HG02840 (cell line): ENCODE results near the gene HCN2.
"Not testable (repeated sequence)": the region's sequence is repeated elsewhere in the genome, so short reads cannot be mapped to it uniquely, and the experiment has no call there.

Source experiments
- ATAC-seq: cut with Tn5 transposase; IDR thresholded peaks from one replicate; pipeline ENCODE4 v1.9.1; 2021; ENCODE audit warnings: mild to moderate bottlenecking, moderate library complexity, moderate number of reproducible peaks; ENCODE audit not compliant: unreplicated experiment, low FRiP score

Gene HCN2

GRCh38 chr19:584240-585001 lies 5.3 kb upstream of the HCN2 start:
- no peak for ATAC-seq

GRCh38 chr19:585146-585545 lies 4.5 kb upstream of the HCN2 start:
- ATAC-seq = not testable (repeated sequence)

GRCh38 chr19:585551-586110 lies 4.0 kb upstream of the HCN2 start:
- no peak for ATAC-seq

GRCh38 chr19:588093-588740 lies 1.5 kb upstream of the HCN2 start:
- no peak for ATAC-seq

- ATAC-seq = no peak
Measured at GRCh38 chr19:588741-589692, 664 bp upstream of the HCN2 start.

- ATAC-seq = no peak
Measured at GRCh38 chr19:590396-590745, 690 bp downstream of the HCN2 start.

- no peak for ATAC-seq
Measured at GRCh38 chr19:590750-591098, 1.0 kb downstream of the HCN2 start.

GRCh38 chr19:591099-591958 lies 1.6 kb downstream of the HCN2 start:
- ATAC-seq = no peak

- ATAC-seq = no peak
Measured at GRCh38 chr19:592101-592500, 2.4 kb downstream of the HCN2 start.

- ATAC-seq = no peak
Measured at GRCh38 chr19:593055-593454, 3.4 kb downstream of the HCN2 start.

- ATAC-seq = no peak
Measured at GRCh38 chr19:593505-593904, 3.8 kb downstream of the HCN2 start.

GRCh38 chr19:594265-594870 lies 4.7 kb downstream of the HCN2 start:
- ATAC-seq = no peak

- no peak for ATAC-seq
Measured at GRCh38 chr19:595326-596262, 5.9 kb downstream of the HCN2 start.

GRCh38 chr19:596263-596655 lies 6.6 kb downstream of the HCN2 start:
- ATAC-seq = no peak

GRCh38 chr19:597406-598315 lies 8.0 kb downstream of the HCN2 start:
- ATAC-seq = no peak

GRCh38 chr19:601310-601709 lies 11.6 kb downstream of the HCN2 start:
- no peak for ATAC-seq

GRCh38 chr19:601790-602189 lies 12.1 kb downstream of the HCN2 start:
- ATAC-seq = no peak
